ENCODE measurements around the gene KCNG2.

Gene KCNG2

GRCh38 chr18:79943608-79944125 lies 145.9 kb downstream of the KCNG2 start:
- Histone ChIP-seq H3K36me3 (peaks cover 55% of the 10 kb centered on the region), H3K4me1 (ENCODE audit: control insufficient read depth in 1 of 2, insufficient read depth in 1 of 2, low read depth in 1 of 2, low read length in 1 of 2) (no peaks in the 10 kb centered on the region)
- TF ChIP-seq CTCF (IDR thresholded peaks at IDR 0.05): no peak

GRCh38 chr18:79944126-79944731 lies 146.5 kb downstream of the KCNG2 start:
- Histone ChIP-seq H3K36me3 (peaks cover 58% of the 10 kb centered on the region), H3K4me3 (ENCODE audit: low read depth in 1 of 2, low read length in 1 of 2) (no peak overlapping the region), H3K9me3 (no peaks in the 10 kb centered on the region), H3K4me1 (ENCODE audit: control insufficient read depth in 1 of 2, insufficient read depth in 1 of 2, low read depth in 1 of 2, low read length in 1 of 2) (peaks cover 0 to 3% of the 10 kb centered on the region in 2 experiments), H3K27ac (no peak overlapping the region), H3K27me3 (no peaks in the 10 kb centered on the region)
- no peak for TF ChIP-seq CTCF (IDR thresholded peaks at IDR 0.05)

More at GRCh38 chr18:79943608-79944125, 145.9 kb downstream of the KCNG2 start:
- Histone ChIP-seq H3K27ac (no peak overlapping the region), H3K27me3 (no peaks in the 10 kb centered on the region), H3K9me3 (no peaks in the 10 kb centered on the region), H3K4me3 (ENCODE audit: low read depth in 1 of 2, low read length in 1 of 2) (no peak overlapping the region)

- Histone ChIP-seq H3K27me3 (no peaks in the 10 kb centered on the region), H3K4me1 (ENCODE audit: control insufficient read depth in 1 of 2, insufficient read depth in 1 of 2, low read depth in 1 of 2, low read length in 1 of 2) (peaks cover 4 to 8% of the 10 kb centered on the region in 2 experiments)
Measured at GRCh38 chr18:79944746-79945117, 147.0 kb downstream of the KCNG2 start.

GRCh38 chr18:79945118-79946042 lies 147.6 kb downstream of the KCNG2 start:
- peaks cover 49% of the 10 kb centered on the region for H3K36me3 ChIP-seq

More at GRCh38 chr18:79944746-79945117, 147.0 kb downstream of the KCNG2 start:
- TF ChIP-seq CTCF (IDR thresholded peaks at IDR 0.05): no peak
- Histone ChIP-seq H3K36me3 (peaks cover 56% of the 10 kb centered on the region), H3K9me3 (no peaks in the 10 kb centered on the region), H3K27ac (no peak overlapping the region), H3K4me3 (ENCODE audit: low read depth in 1 of 2, low read length in 1 of 2) (no peak overlapping the region)

More at GRCh38 chr18:79945118-79946042, 147.6 kb downstream of the KCNG2 start:
- TF ChIP-seq CTCF (IDR thresholded peaks at IDR 0.05): no peak
- Histone ChIP-seq H3K27me3 (no peaks in the 10 kb centered on the region), H3K27ac (no peak overlapping the region), H3K4me3 (ENCODE audit: low read depth in 1 of 2, low read length in 1 of 2) (no peak overlapping the region), H3K9me3 (no peaks in the 10 kb centered on the region), H3K4me1 (ENCODE audit: control insufficient read depth in 1 of 2, insufficient read depth in 1 of 2, low read depth in 1 of 2, low read length in 1 of 2) (peaks cover 10 to 14% of the 10 kb centered on the region in 2 experiments)

Measured in neutrophil (primary cell).